Right lobe of liver (tissue), 6 donors: Measurements from ENCODE around the gene MT1M. TPM values are rescaled to one million over a fixed set of nuclear protein-coding genes. Genes with fewer than 3 reads are reported as not detected.
A peak's percentile ranks its signal among the peaks of the same experiment; 100 is the strongest.

Experiments
- ATAC-seq, 4 donors: fragments of 200-7000 bp; cut with Tn5 transposase; one replicate each; pipeline ENCODE4 v1.9.1; 2020; ENCODE audit warnings: mild to moderate bottlenecking in 4 of 4, moderate library complexity in 4 of 4
- DNase-seq, 3 donors: peaks; one replicate each; pipeline ENCODE4 v3.0.0-alpha.2; 2020
- H3K27ac ChIP-seq, 3 donors: fragments of 200-600 bp; one replicate each; pipeline ENCODE4 v1.8.0; 2022
- H3K27me3 ChIP-seq, 2 donors: fragments of 200-600 bp; one replicate each; pipeline ENCODE4 v1.8.0; 2022
- H3K36me3 ChIP-seq, 4 donors: fragments of 200-600 bp; sonication (generic) in 1 of 4; one replicate each; pipeline versions ENCODE4 v1.5.1 to v1.8.0; 2017 to 2022; ENCODE audit warnings: control low read depth in 1 of 4
- H3K4me1 ChIP-seq, 4 donors: fragments of 200-600 bp; sonication (generic) in 1 of 4; one replicate each; pipeline versions ENCODE4 v1.5.1 to v1.8.0; 2017 to 2022; ENCODE audit warnings: control low read depth in 1 of 4
- H3K4me3 ChIP-seq, 3 donors: fragments of 200-600 bp; one replicate each; pipeline ENCODE4 v1.8.0; 2022
- H3K9me3 ChIP-seq, 4 donors: fragments of 200-600 bp; sonication (generic) in 1 of 4; one replicate each; pipeline versions ENCODE4 v1.5.1 to v1.8.0; 2017 to 2022; ENCODE audit warnings: control low read depth in 1 of 4
- POLR2A ChIP-seq: fragments of 450-650 bp; IDR thresholded peaks from one replicate; pipeline ENCODE4 v1.6.1; 2017; ENCODE audit warnings: antibody characterized with exemption, mild to moderate bottlenecking
- WGBS: methylation state at CpG from one replicate; pipeline ENCODE4 v1.1.6; 2018; ENCODE audit warnings: low coverage, low lambda C conversion rate; ENCODE audit not compliant: insufficient coverage; ENCODE audit errors: missing lambda C conversion rate; 5-methylcytosine and 5-hydroxymethylcytosine counted together
- intact Hi-C, 2 donors: fragments of 100-400 bp; cut with DNase I; formaldehyde crosslinking; loops; one replicate each; pipeline versions ENCODE4 v1.11.2 to v1.14.1; 2022
- total RNA-seq, 6 experiments: library from RNA; depleted of rRNA in 2 of 6; stranded (reverse); fragments of >200 nt in 2 of 6; fragmentation: NEBNext Ultra II Directional in 3 of 6; extraction: Animal tissue kit (Norgen Biotek cat#: 25700) in 3 of 6; gene quantifications; one replicate each; pipeline versions ENCODE4 v1.1.0 to v1.2.4, GENCODE V29; 2016 to 2023
- TF ChIP-seq, protein P1 (sequence below), 4 donors: fragments of 200-600 bp in 3 of 4; fragments of 450-650 bp in 1 of 4; IDR thresholded peaks; one replicate each; pipeline versions ENCODE4 v1.5.1 to v1.8.0; 2016 to 2022; ENCODE audit warnings: antibody characterized with exemption in 4 of 4, mild to moderate bottlenecking in 2 of 4
- donor health status: DM: no; HTN: yes; CAD: no.
- donor health status: DM: no; HTN: no; CAD: no.
- donor health status: DM: no; HTN: no; CAD: no.
- donor health status: DM: no; HTN: yes; CAD: no.
- donor health status: DM: no; HTN: yes; CAD: no.

MT1M gene
- total RNA-seq, 6 experiments from 2014 or later, result 8.6 to 569 (median 84.5) TPM

GRCh38 chr16:56651586-56651985 lies 19.1 kb downstream of the MT1M start, which contains the start of gene MT1B:
MT1B (plus strand) TSS chr16:56651886; CDS start chr16:56651954, 68 bp downstream.
- DNase-seq, result no peak
- H3K9me3 ChIP-seq, result no peaks in the 10 kb centered on the region
- no peaks in the 10 kb centered on the region for H3K36me3 ChIP-seq
- no peak for ATAC-seq
- intact Hi-C loops, result no loop called here
- 30% methylated on average over 2 of the region's 7 CpGs for WGBS
- no peaks in the 10 kb centered on the region for H3K27me3 ChIP-seq
- no peak within 1 kb of the TSS for H3K4me3 ChIP-seq
- no peak for TF ChIP-seq POLR2A
- TF ChIP-seq, protein P1, sequence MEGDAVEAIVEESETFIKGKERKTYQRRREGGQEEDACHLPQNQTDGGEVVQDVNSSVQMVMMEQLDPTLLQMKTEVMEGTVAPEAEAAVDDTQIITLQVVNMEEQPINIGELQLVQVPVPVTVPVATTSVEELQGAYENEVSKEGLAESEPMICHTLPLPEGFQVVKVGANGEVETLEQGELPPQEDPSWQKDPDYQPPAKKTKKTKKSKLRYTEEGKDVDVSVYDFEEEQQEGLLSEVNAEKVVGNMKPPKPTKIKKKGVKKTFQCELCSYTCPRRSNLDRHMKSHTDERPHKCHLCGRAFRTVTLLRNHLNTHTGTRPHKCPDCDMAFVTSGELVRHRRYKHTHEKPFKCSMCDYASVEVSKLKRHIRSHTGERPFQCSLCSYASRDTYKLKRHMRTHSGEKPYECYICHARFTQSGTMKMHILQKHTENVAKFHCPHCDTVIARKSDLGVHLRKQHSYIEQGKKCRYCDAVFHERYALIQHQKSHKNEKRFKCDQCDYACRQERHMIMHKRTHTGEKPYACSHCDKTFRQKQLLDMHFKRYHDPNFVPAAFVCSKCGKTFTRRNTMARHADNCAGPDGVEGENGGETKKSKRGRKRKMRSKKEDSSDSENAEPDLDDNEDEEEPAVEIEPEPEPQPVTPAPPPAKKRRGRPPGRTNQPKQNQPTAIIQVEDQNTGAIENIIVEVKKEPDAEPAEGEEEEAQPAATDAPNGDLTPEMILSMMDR (IDR thresholded peaks at IDR 0.05), result no peak
- peaks cover 0 to 19% (median 0%) of the 10 kb centered on the region in 4 donors for H3K4me1 ChIP-seq
- no peak within 1 kb of the TSS for H3K27ac ChIP-seq

GRCh38 chr16:56652600-56652999 lies 20.1 kb downstream of the MT1M start:
- Histone ChIP-seq H3K9me3 (no peaks in the 10 kb centered on the region), H3K36me3 (no peaks in the 10 kb centered on the region), H3K27ac (no peak overlapping the region), H3K27me3 (no peaks in the 10 kb centered on the region), H3K4me3 (no peak overlapping the region), H3K4me1 (peaks cover 0 to 13% (median 0%) of the 10 kb centered on the region in 4 donors)
- ATAC-seq (no peak), DNase-seq (no peak)
- no CpG with 5 or more reads among the region's 1 CpG for WGBS
- intact Hi-C loops, result no loop called here
- TF ChIP-seq, protein P1 (IDR thresholded peaks at IDR 0.05), result no peak
- no peak for TF ChIP-seq POLR2A

GRCh38 chr16:56653218-56653617 lies 20.8 kb downstream of the MT1M start:
- Histone ChIP-seq H3K27ac (no peak overlapping the region), H3K27me3 (no peaks in the 10 kb centered on the region), H3K4me1 (peaks cover 0 to 9% (median 0%) of the 10 kb centered on the region in 4 donors), H3K4me3 (no peak overlapping the region), H3K36me3 (no peaks in the 10 kb centered on the region), H3K9me3 (no peaks in the 10 kb centered on the region)
- WGBS, result 93% methylated on average over 7 of the region's 7 CpGs
- no peak for TF ChIP-seq POLR2A
- TF ChIP-seq, protein P1 (IDR thresholded peaks at IDR 0.05), result no peak
- ATAC-seq (no peak), DNase-seq (no peak)
- intact Hi-C loops, result no loop called here

- DNase-seq, result peak; percentile 92 to 99 (median 98)
- whole genome bisulfite sequencing, result 2% methylated on average over 19 of the region's 46 CpGs
- Histone ChIP-seq H3K4me1 (peaks cover 0 to 8% (median 1%) of the 10 kb centered on the region in 4 donors), H3K4me3 (peak within 1 kb of the TSS; percentile 58 to 78 (median 61)), H3K27me3 (no peaks in the 10 kb centered on the region), H3K27ac (peak within 1 kb of the TSS; percentile 63 to 91 (median 67)), H3K36me3 (peaks cover 0 to 13% (median 0%) of the 10 kb centered on the region in 4 donors), H3K9me3 (no peaks in the 10 kb centered on the region)
- TF ChIP-seq POLR2A, result peak; percentile 64
- TF ChIP-seq, protein P1 (IDR thresholded peaks at IDR 0.05), result no peak
- ATAC-seq, result peak; percentile 86 to 93 (median 90)
- intact Hi-C loops, result no loop called here
Observed at GRCh38 chr16:56657555-56658326, 25.3 kb downstream of the MT1M start, which contains the start of gene MT1F. MT1F (plus strand) TSS chr16:56657959; CDS start chr16:56658059, 100 bp downstream.
